Neural progenitor cell (in vitro differentiated cells): ENCODE data around the gene HHATL. TPM values are rescaled to one million over a fixed set of nuclear protein-coding genes. Genes with fewer than 3 reads are reported as not detected.
"Not testable (repeated sequence)": the region's sequence is repeated elsewhere in the genome, so short reads cannot be mapped to it uniquely, and the experiment has no call there.

Experiments
- DNase-seq: peaks from one replicate; pipeline ENCODE4 v3.0.0-alpha.2; 2016; ENCODE audit warnings: low spot score
- H2AFZ ChIP-seq: fragments of 200-600 bp; sonication (generic); replicated peaks from 2 replicates; pipeline ENCODE4 v1.6.1; 2016; ENCODE audit warnings: antibody characterized with exemption
- H3F3A ChIP-seq: fragments of 200-600 bp; sonication (generic); 2 replicates; pipeline ENCODE4 v1.6.1; 2016; ENCODE audit warnings: antibody characterized with exemption, low read depth
- H3K27ac ChIP-seq: fragments of 200-600 bp; sonication (generic); 2 replicates; pipeline ENCODE4 v1.5.1; 2016; ENCODE audit warnings: mild to moderate bottlenecking
- H3K27me3 ChIP-seq: fragments of 200-600 bp; sonication (generic); 2 replicates; pipeline ENCODE4 v1.6.1; 2016; ENCODE audit warnings: mild to moderate bottlenecking, moderate library complexity
- H3K36me3 ChIP-seq: fragments of 200-600 bp; sonication (generic); 2 replicates; pipeline ENCODE4 v1.5.1; 2016
- H3K4me1 ChIP-seq: fragments of 200-600 bp; sonication (generic); 2 replicates; pipeline ENCODE4 v1.6.1; 2016; ENCODE audit warnings: mixed run types
- H3K4me2 ChIP-seq: fragments of 200-600 bp; sonication (generic); 2 replicates; pipeline ENCODE4 v1.6.1; 2016
- H3K4me3 ChIP-seq: fragments of 200-600 bp; sonication (generic); 2 replicates; pipeline ENCODE4 v1.5.1; 2016
- H3K79me2 ChIP-seq: fragments of 200-600 bp; sonication (generic); 2 replicates; pipeline ENCODE4 v1.6.1; 2016; ENCODE audit warnings: low read depth
- H3K9ac ChIP-seq: fragments of 200-600 bp; sonication (generic); 2 replicates; pipeline ENCODE4 v1.6.1; 2016
- H3K9me3 ChIP-seq: fragments of 200-600 bp; sonication (generic); 2 replicates; pipeline ENCODE4 v1.5.1; 2016; ENCODE audit warnings: low read depth
- H4K20me1 ChIP-seq: fragments of 200-600 bp; sonication (generic); 2 replicates; pipeline ENCODE4 v1.6.1; 2016; ENCODE audit warnings: low read depth
- H3K27ac Mint-ChIP-seq: 3 replicates; pipeline ENCODE4 v1.8.0; 2021; ENCODE audit warnings: mixed read lengths
- H3K27me3 Mint-ChIP-seq: 2 replicates; pipeline ENCODE4 v1.8.0; 2022; ENCODE audit warnings: low read depth, mild to moderate bottlenecking, inconsistent platforms, moderate library complexity, mixed read lengths; ENCODE audit not compliant: insufficient read depth
- H3K36me3 Mint-ChIP-seq: 3 replicates; pipeline ENCODE4 v1.8.0; 2021; ENCODE audit warnings: mixed read lengths
- H3K4me1 Mint-ChIP-seq: 3 replicates; pipeline ENCODE4 v1.8.0; 2021; ENCODE audit warnings: mixed read lengths
- H3K4me3 Mint-ChIP-seq: 3 replicates; pipeline ENCODE4 v1.8.0; 2021; ENCODE audit warnings: mild to moderate bottlenecking, moderate library complexity, mixed read lengths
- H3K9me3 Mint-ChIP-seq: 3 replicates; pipeline ENCODE4 v1.8.0; 2020; ENCODE audit warnings: mixed read lengths
- CTCF ChIP-seq: fragments of 200-600 bp; sonication (generic); IDR thresholded peaks from 2 replicates; pipeline ENCODE4 v1.5.1; 2017; ENCODE audit warnings: antibody characterized with exemption, mild to moderate bottlenecking
- EZH2 ChIP-seq: fragments of 200-600 bp; sonication (generic); IDR thresholded peaks from 2 replicates; pipeline ENCODE4 v1.6.1; 2017; ENCODE audit warnings: antibody characterized with exemption, mild to moderate bottlenecking, moderate library complexity
- EZH2phosphoT487 ChIP-seq: fragments of 200-600 bp; sonication (generic); IDR thresholded peaks from 2 replicates; pipeline ENCODE4 v1.6.1; 2017; ENCODE audit warnings: antibody characterized with exemption
- total RNA-seq: library from RNA; depleted of rRNA; stranded (reverse); fragments of >200 nt; gene quantifications from 2 replicates; pipeline ENCODE4 v1.2.3, GENCODE V29; 2015; ENCODE audit warnings: low replicate concordance

HHATL gene
- total RNA-seq, 1 donor from 2014 or later: not detected

DNA sequence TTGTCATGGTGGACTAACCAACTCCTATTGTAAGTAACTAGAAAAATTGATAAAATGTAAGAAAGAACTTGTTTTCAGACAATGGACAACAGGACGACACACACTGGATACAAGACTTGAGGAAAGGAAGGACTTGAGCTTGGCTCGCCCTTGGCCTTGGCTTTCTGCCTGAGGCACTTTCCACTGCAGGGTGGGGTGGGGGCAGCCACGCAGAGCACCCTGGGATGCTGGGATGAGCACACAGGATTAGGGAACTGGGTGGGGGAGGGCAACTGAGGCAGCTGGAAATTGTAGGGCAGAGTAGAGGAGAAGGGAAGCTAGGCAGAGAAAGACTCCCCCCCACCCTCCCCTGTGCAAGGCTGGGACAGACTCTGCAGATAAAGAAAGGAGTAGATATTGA, 25.5 kb upstream of the HHATL start:
- no peak for DNase-seq
- H2AFZ ChIP-seq: no peak overlapping the region
- H3K79me2 ChIP-seq: no peaks in the 10 kb centered on the region
- H3K9me3 Mint-ChIP-seq: no peaks in the 10 kb centered on the region
- TF ChIP-seq CTCF (no peak), EZH2 (no peak), EZH2phosphoT487 (no peak)
- H4K20me1 ChIP-seq: no peaks in the 10 kb centered on the region
- no peak overlapping the region for H3K4me2 ChIP-seq
- no peak overlapping the region for H3K9ac ChIP-seq
- no peak overlapping the region for H3K4me3 ChIP-seq
- no peak overlapping the region for H3K4me3 Mint-ChIP-seq
- peaks cover 4% of the 10 kb centered on the region for H3K27me3 Mint-ChIP-seq
- H3K9me3 ChIP-seq: no peaks in the 10 kb centered on the region
- H3F3A ChIP-seq: no peaks in the 10 kb centered on the region
- no peaks in the 10 kb centered on the region for H3K27me3 ChIP-seq
- peaks cover 11% of the 10 kb centered on the region for H3K4me1 Mint-ChIP-seq
- no peaks in the 10 kb centered on the region for H3K36me3 Mint-ChIP-seq
- H3K4me1 ChIP-seq: peaks cover 10% of the 10 kb centered on the region
- no peak overlapping the region for H3K27ac Mint-ChIP-seq
- no peak overlapping the region for H3K27ac ChIP-seq
- H3K36me3 ChIP-seq: no peaks in the 10 kb centered on the region

- Mint-ChIP-seq H3K4me1 (no peaks in the 10 kb centered on the region), H3K27me3 (no peaks in the 10 kb centered on the region), H3K36me3 (no peaks in the 10 kb centered on the region), H3K4me3 (no peak overlapping the region), H3K9me3 (no peaks in the 10 kb centered on the region), H3K27ac (no peak overlapping the region)
- Histone ChIP-seq H3K4me3 (no peak overlapping the region), H3K4me2 (no peak overlapping the region), H3K36me3 (no peaks in the 10 kb centered on the region), H3K9me3 (no peaks in the 10 kb centered on the region), H2AFZ (no peak overlapping the region), H3K79me2 (no peaks in the 10 kb centered on the region), H3K9ac (no peak overlapping the region), H3K27me3 (no peaks in the 10 kb centered on the region), H3F3A (no peaks in the 10 kb centered on the region), H4K20me1 (no peaks in the 10 kb centered on the region), H3K27ac (no peak overlapping the region), H3K4me1 (no peaks in the 10 kb centered on the region)
- DNase-seq: no peak
- TF ChIP-seq EZH2phosphoT487 (no peak), EZH2 (no peak), CTCF (no peak)
Observed at GRCh38 chr3:42725454-42725853, 22.9 kb upstream of the HHATL start.

DNA sequence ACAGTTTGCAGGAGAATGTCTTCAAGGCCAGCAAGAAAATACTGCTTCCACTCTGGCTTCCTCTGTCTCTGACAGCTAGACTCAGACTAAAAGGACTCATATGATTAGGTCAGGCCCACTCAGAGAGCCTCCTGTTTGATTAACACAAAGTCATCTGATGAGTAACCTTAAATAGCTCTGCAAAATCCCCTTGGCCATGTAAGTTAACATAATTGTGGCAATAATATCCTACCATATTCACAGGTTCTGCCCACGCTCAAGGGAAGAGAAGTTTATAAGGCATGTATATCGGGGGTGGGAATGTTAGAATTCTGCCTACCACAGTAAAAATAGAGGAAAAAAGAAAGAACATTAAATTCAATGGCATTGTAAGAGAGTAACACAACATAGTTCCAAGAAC, 20.6 kb upstream of the HHATL start:
- Histone ChIP-seq H3K79me2 (no peaks in the 10 kb centered on the region), H3K4me2 (no peak overlapping the region), H3F3A (peaks cover 3% of the 10 kb centered on the region), H3K9me3 (no peaks in the 10 kb centered on the region), H4K20me1 (no peaks in the 10 kb centered on the region), H3K4me1 (no peaks in the 10 kb centered on the region), H3K4me3 (no peak overlapping the region), H3K36me3 (no peaks in the 10 kb centered on the region), H3K9ac (no peak overlapping the region), H3K27me3 (no peaks in the 10 kb centered on the region), H2AFZ (no peak overlapping the region), H3K27ac (no peak overlapping the region)
- DNase-seq: no peak
- H3K9me3 Mint-ChIP-seq: no peaks in the 10 kb centered on the region
- no peak overlapping the region for H3K4me3 Mint-ChIP-seq
- no peaks in the 10 kb centered on the region for H3K4me1 Mint-ChIP-seq
- no peak for TF ChIP-seq EZH2
- no peak for TF ChIP-seq CTCF
- no peak for TF ChIP-seq EZH2phosphoT487
- H3K27me3 Mint-ChIP-seq: peaks cover 3% of the 10 kb centered on the region
- H3K27ac Mint-ChIP-seq: no peak overlapping the region
- no peaks in the 10 kb centered on the region for H3K36me3 Mint-ChIP-seq

DNA sequence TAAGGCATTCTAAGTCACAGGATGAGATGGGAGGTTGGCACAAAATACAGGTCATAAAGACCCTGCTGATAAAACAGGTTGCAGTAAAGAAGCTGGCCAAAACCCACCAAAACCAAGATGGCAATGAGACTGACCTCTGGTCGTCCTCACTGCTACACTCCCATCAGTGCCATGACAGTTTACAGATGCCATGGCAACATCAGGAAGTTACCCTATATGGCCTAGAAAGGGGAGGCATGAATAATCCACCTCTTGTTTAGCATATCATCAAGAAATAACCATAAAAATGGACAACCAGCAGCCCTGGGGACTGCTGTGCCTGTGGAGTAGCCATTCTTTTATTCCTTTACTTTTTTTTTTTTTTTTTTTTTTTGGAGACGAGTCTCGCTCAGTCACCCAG, 19.8 kb upstream of the HHATL start:
- H3K9me3 ChIP-seq, H3K4me3 ChIP-seq, H3K79me2 ChIP-seq, H3K4me2 ChIP-seq, H4K20me1 ChIP-seq, H3K9me3 Mint-ChIP-seq, H3K36me3 ChIP-seq, H3K4me1 Mint-ChIP-seq, H3K36me3 Mint-ChIP-seq, H3K27me3 Mint-ChIP-seq, H3F3A ChIP-seq, H3K4me3 Mint-ChIP-seq, H3K4me1 ChIP-seq, DNase-seq, H3K27ac Mint-ChIP-seq, H3K9ac ChIP-seq, H3K27ac ChIP-seq, H3K27me3 ChIP-seq, H2AFZ ChIP-seq: not testable (repeated sequence)
